ENCODE results near the gene MTMR6.
A peak's percentile ranks its signal among the peaks of the same experiment; 100 is the strongest.
"Not testable (repeated sequence)": the region's sequence is repeated elsewhere in the genome, so short reads cannot be mapped to it uniquely, and the experiment has no call there.

The MTMR6 gene

GRCh38 chr13:25286969-25287961, at the start of gene MTMR6:
Gene MTMR6, minus strand, starts transcription at chr13:25287488. Its CDS starts 241 bp downstream, at chr13:25287247.
- DNase-seq: peak; percentile 88 to 90

- no peak for DNase-seq
Measured at GRCh38 chr13:25335856-25336255, 48.6 kb upstream of the MTMR6 start.

- DNase-seq: no peak
Measured at GRCh38 chr13:25330541-25330940, 43.3 kb upstream of the MTMR6 start.

- no peak for DNase-seq
Measured at GRCh38 chr13:25329706-25330105, 42.4 kb upstream of the MTMR6 start.

- DNase-seq: no peak
Measured at GRCh38 chr13:25324100-25324499, 36.8 kb upstream of the MTMR6 start.

GRCh38 chr13:25319771-25320170, 32.5 kb upstream of the MTMR6 start:
- DNase-seq: no peak

- DNase-seq: not testable (repeated sequence)
Measured at GRCh38 chr13:25318946-25319345, 31.7 kb upstream of the MTMR6 start.

- DNase-seq: no peak
Measured at GRCh38 chr13:25310891-25311290, 23.6 kb upstream of the MTMR6 start.

- DNase-seq: no peak
Measured at GRCh38 chr13:25306671-25307464, 19.6 kb upstream of the MTMR6 start.

- DNase-seq: no peak
Measured at GRCh38 chr13:25302121-25302520, 14.8 kb upstream of the MTMR6 start.

GRCh38 chr13:25301347-25302113, 14.2 kb upstream of the MTMR6 start, which contains the start of gene NUP58:
Gene NUP58, plus strand, starts transcription at chr13:25301625. Its CDS starts 149 bp downstream, at chr13:25301774.
- peak; percentile 84 to 86 for DNase-seq

- peak in 1 of 2 donors; percentile 20 for DNase-seq
Measured at GRCh38 chr13:25300861-25301346, 13.6 kb upstream of the MTMR6 start.

- no peak for DNase-seq
Measured at GRCh38 chr13:25295701-25296100, 8.4 kb upstream of the MTMR6 start.

GRCh38 chr13:25295228-25295627, 7.9 kb upstream of the MTMR6 start:
- no peak for DNase-seq

- DNase-seq: peak in 1 of 2 donors; percentile 19
Measured at GRCh38 chr13:25292301-25292700, 5.0 kb upstream of the MTMR6 start.

- DNase-seq: no peak
Measured at GRCh38 chr13:25291691-25292090, 4.4 kb upstream of the MTMR6 start.

GRCh38 chr13:25288966-25289365, 1.7 kb upstream of the MTMR6 start:
- no peak for DNase-seq

- peak in 1 of 2 donors; percentile 38 for DNase-seq
Measured at GRCh38 chr13:25286308-25286968, 850 bp downstream of the MTMR6 start.

GRCh38 chr13:25281935-25282332, 5.4 kb downstream of the MTMR6 start:
- no peak for DNase-seq

- DNase-seq: peak in 1 of 2 donors; percentile 80
Measured at GRCh38 chr13:25281193-25281934, 5.9 kb downstream of the MTMR6 start.

- no peak for DNase-seq
Measured at GRCh38 chr13:25280396-25280795, 6.9 kb downstream of the MTMR6 start.

Measured in bone marrow (tissue), 2 donors.